Coronary artery (tissue), 2 donors: ENCODE measurements around the gene MYO16.

Experiments used
- DNase-seq: peaks from one replicate; pipeline ENCODE4 v3.0.0-alpha.2; 2017; ENCODE audit warnings: low spot score
- H3K27ac ChIP-seq, 2 donors: fragments of 200-600 bp; sonication (generic); one replicate each; pipeline ENCODE4 v1.5.1; 2016 to 2019
- H3K4me3 ChIP-seq: fragments of 200-600 bp; sonication (generic); 2 replicates; pipeline ENCODE4 v1.5.1; 2016; ENCODE audit warnings: mild to moderate bottlenecking, moderate library complexity
- CTCF ChIP-seq: fragments of 200-600 bp; sonication (generic); IDR thresholded peaks from one replicate; pipeline ENCODE4 v1.5.1; 2019; ENCODE audit warnings: antibody characterized with exemption

The MYO16 gene

DNA sequence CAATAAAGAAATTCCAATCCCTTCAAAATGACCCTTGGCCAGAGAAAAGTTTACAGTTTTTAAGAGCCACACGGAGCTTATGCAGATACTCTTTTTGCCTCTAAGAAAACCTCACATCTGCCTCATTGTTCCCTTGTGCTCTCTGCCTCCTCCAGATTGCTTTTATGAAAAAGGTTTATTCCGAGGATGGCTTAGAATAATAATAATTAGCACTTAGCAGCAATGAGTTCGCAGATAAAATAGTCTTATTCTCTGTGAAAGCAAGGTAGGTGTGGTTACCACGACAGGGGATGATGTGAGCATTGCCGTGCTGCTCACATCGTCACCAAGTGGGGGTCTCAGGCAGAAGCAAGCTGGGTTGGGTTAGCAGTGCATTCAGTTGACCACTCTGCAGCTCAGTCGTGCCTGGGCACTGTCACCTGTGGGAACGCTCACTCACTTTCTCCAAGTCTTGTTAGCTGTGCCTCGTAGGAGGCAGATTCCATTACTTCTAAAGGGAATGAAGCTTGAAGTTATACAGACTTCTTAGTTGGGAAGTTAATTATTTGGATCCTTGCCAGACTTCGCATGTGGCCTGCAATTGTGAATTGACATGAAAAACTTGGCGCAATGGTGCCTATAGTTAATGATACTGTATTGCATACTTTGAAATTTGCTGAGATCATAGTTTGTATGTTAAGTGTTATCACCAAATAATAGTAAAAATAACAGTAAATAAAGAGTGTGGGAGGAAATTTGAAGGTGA, 157.2 kb downstream of the MYO16 start:
- Histone ChIP-seq H3K4me3 (no peak overlapping the region), H3K27ac (no peak overlapping the region)
- DNase-seq, result no peak
- no peak for TF ChIP-seq CTCF

- TF ChIP-seq CTCF, result no peak
- DNase-seq, result no peak
- no peak overlapping the region for H3K4me3 ChIP-seq
- H3K27ac ChIP-seq, result no peak overlapping the region
These were observed 158.4 kb downstream of the MYO16 start for GRCh38 chr13:108787700-108788414.

DNA sequence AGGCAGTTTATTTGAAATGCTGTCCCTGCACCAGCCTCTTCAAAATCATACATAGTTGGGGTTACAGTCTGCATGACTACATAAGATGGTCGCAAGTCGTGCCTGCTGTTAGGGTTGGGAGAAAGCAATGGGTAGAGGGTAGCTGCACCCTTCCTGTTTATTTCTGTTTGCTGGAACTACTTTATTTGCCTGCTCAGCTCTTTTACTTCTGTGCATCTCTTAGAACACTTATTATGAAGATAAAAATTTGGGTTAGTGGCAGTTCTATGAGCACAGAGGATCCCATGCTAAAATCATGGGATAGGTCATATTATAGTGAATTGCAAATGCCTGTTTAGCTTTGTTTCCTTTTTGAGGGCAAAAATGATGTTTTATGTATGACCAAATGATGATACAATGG, 160.1 kb downstream of the MYO16 start:
- no peak overlapping the region for H3K27ac ChIP-seq
- DNase-seq, result no peak
- TF ChIP-seq CTCF, result no peak
- H3K4me3 ChIP-seq, result no peak overlapping the region

GRCh38 chr13:108795841-108796240, 166.4 kb downstream of the MYO16 start:
- TF ChIP-seq CTCF, result no peak
- Histone ChIP-seq H3K4me3 (no peak overlapping the region), H3K27ac (no peak overlapping the region)
- DNase-seq, result no peak

DNA sequence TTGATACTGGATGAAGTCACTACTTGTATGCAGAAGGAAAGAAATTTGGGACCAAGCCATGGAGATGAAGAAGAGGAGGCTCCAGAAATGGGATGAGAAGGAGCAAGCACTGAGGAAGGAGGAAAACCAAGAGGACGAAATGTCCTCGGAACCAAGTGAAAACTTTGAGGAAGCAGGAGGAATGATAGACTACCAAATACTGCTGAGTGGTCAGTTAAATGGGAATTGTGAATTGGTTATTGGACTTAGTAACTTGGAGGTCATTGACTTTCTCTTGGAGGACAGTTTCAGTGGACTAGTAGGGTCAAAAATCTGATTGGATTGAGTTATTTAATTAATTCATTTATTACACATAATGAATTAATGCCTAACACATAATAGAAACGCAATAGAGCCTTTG, 167.9 kb downstream of the MYO16 start:
- Histone ChIP-seq H3K4me3 (no peak overlapping the region), H3K27ac (no peak overlapping the region)
- no peak for DNase-seq
- TF ChIP-seq CTCF, result no peak

- Histone ChIP-seq H3K4me3 (no peak overlapping the region), H3K27ac (no peak overlapping the region)
- TF ChIP-seq CTCF, result no peak
- DNase-seq, result no peak
These were observed 178.4 kb downstream of the MYO16 start for GRCh38 chr13:108807841-108808240.

GRCh38 chr13:108812165-108812564, 182.8 kb downstream of the MYO16 start:
- no peak for DNase-seq
- TF ChIP-seq CTCF, result no peak
- no peak overlapping the region for H3K4me3 ChIP-seq
- no peak overlapping the region for H3K27ac ChIP-seq
